Muscle layer of colon (tissue), 2 donors: ENCODE data around the gene SCRT2.
"Not testable (repeated sequence)": the region's sequence is repeated elsewhere in the genome, so short reads cannot be mapped to it uniquely, and the experiment has no call there.

Experiments used
- H3K27ac ChIP-seq: one replicate; pipeline ENCODE4 v1.7.0; 2013; ENCODE audit warnings: low read depth, mild to moderate bottlenecking, low read length, moderate library complexity
- H3K27me3 ChIP-seq, 2 donors: one replicate each; pipeline ENCODE4 v1.7.0; 2013; ENCODE audit warnings: low read length in 2 of 2, mild to moderate bottlenecking in 2 of 2; ENCODE audit not compliant: insufficient read depth in 2 of 2, control insufficient read depth in 1 of 2
- H3K36me3 ChIP-seq: one replicate; pipeline ENCODE4 v1.7.0; 2013; ENCODE audit warnings: mild to moderate bottlenecking, low read length; ENCODE audit not compliant: insufficient read depth
- H3K4me1 ChIP-seq: one replicate; pipeline ENCODE4 v1.7.0; 2013; ENCODE audit warnings: mild to moderate bottlenecking, low read length; ENCODE audit not compliant: insufficient read depth
- H3K4me3 ChIP-seq, 2 donors: one replicate each; pipeline ENCODE4 v1.7.0; 2013; ENCODE audit warnings: low read length in 2 of 2, low read depth in 1 of 2, mild to moderate bottlenecking in 1 of 2, moderate library complexity in 1 of 2
- H3K9ac ChIP-seq: one replicate; pipeline ENCODE4 v1.7.0; 2013; ENCODE audit warnings: low read length
- H3K9me3 ChIP-seq: one replicate; pipeline ENCODE4 v1.7.0; 2013; ENCODE audit warnings: mild to moderate bottlenecking, low read length
- donor health status: abdominal sarcoma.
- donor health status: Adenocarcinoma of cecum.

The SCRT2 gene

GRCh38 chr20:675453-676314, at the start of gene SCRT2:
Gene SCRT2, minus strand, starts transcription at chr20:675802. Its CDS starts 201 bp downstream, at chr20:675601.
- Histone ChIP-seq H3K4me3 (no peak within 1 kb of the TSS), H3K36me3 (no peaks in the 10 kb centered on the region), H3K9ac (no peak within 1 kb of the TSS), H3K4me1 (peaks cover 13% of the 10 kb centered on the region), H3K9me3 (no peaks in the 10 kb centered on the region), H3K27ac (no peak within 1 kb of the TSS), H3K27me3 (peaks cover 30 to 66% of the 10 kb centered on the region in 2 donors)

GRCh38 chr20:724797-725196, 49.2 kb upstream of the SCRT2 start:
- not testable (repeated sequence) for H3K9ac ChIP-seq, H3K36me3 ChIP-seq, H3K4me1 ChIP-seq, H3K9me3 ChIP-seq, H3K4me3 ChIP-seq, H3K27ac ChIP-seq
- H3K27me3 ChIP-seq = peaks cover 5 to 36% of the 10 kb centered on the region in 2 donors

DNA sequence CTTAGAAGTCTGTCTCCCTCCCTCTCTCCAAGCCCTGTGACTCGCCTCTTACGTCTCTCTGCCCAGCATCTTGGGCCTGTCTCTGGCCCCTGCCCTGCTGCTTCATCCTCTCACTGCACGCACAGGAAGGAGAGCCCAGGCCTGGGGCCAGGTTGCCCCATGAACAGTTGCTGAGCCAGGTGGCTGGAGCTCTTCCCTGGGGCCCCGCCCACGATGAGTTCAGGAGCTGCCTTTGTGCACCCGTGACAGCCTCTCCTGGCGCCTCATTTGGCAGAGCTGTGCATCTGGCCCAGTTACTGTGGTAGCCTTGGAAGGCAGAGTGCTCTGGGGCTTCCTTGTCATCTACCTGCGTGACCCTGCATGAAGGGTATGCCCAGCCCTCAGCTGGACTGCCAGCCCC, 48.2 kb upstream of the SCRT2 start:
- Histone ChIP-seq H3K4me3 (no peak overlapping the region), H3K4me1 (no peaks in the 10 kb centered on the region), H3K36me3 (no peaks in the 10 kb centered on the region), H3K9me3 (no peaks in the 10 kb centered on the region), H3K27ac (no peak overlapping the region), H3K27me3 (peaks cover under 1 to 35% of the 10 kb centered on the region in 2 donors), H3K9ac (no peak overlapping the region)

DNA sequence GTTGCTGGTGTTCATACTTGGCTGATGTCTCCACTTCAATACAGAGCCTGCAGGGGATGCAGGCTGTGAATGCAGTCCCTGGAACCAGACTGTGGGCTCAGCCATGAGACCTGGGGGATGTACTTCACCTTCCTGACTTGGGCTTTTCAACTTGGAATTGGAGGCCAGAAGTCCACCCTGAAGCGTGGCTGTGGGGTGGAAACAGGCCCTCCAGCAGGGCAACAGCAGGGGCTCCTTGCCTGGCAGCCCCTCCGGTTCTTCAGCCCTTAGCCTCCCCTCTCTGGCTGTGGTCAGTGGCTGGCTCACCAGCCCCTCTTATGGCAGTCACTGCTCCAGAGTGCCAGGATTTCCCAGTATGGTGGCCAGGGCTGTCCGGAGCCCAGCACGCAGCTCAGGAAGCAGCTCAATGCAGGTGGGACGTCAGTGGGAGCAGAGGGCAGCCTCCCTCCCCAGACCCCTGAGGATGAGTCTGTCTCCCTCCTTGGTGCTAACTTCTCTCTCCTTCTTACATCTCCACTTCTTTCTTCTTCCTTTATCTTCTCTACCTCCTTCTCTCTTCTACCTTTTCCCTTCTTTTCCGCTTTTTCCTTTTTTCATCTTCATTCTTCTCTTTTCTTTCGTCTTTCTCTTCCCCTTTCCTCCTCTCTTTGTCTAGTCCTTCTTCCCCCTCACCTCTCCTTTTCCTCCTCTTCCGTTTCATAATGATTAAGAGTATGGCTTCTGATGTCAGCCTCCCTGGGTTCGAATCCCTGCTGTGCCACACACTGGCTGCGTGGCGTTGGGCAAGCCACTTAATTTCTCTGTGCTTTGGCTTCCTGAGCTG, 47.4 kb upstream of the SCRT2 start:
- Histone ChIP-seq H3K4me3 (no peak overlapping the region), H3K27ac (no peak overlapping the region), H3K27me3 (peaks cover 0 to 27% of the 10 kb centered on the region in 2 donors), H3K4me1 (no peaks in the 10 kb centered on the region), H3K36me3 (no peaks in the 10 kb centered on the region), H3K9me3 (no peaks in the 10 kb centered on the region), H3K9ac (no peak overlapping the region)

- Histone ChIP-seq H3K27ac (no peak overlapping the region), H3K36me3 (no peaks in the 10 kb centered on the region), H3K27me3 (peaks cover 0 to 24% of the 10 kb centered on the region in 2 donors), H3K4me1 (no peaks in the 10 kb centered on the region), H3K4me3 (no peak overlapping the region), H3K9me3 (no peaks in the 10 kb centered on the region), H3K9ac (no peak overlapping the region)
These were observed 46.3 kb upstream of the SCRT2 start for GRCh38 chr20:721876-722275.

- Histone ChIP-seq H3K4me1 (no peaks in the 10 kb centered on the region), H3K4me3 (no peak overlapping the region), H3K9me3 (no peaks in the 10 kb centered on the region), H3K27ac (no peak overlapping the region), H3K36me3 (no peaks in the 10 kb centered on the region), H3K27me3 (peaks cover 0 to 15% of the 10 kb centered on the region in 2 donors), H3K9ac (no peak overlapping the region)
These were observed 44.2 kb upstream of the SCRT2 start for GRCh38 chr20:719816-720215.

DNA sequence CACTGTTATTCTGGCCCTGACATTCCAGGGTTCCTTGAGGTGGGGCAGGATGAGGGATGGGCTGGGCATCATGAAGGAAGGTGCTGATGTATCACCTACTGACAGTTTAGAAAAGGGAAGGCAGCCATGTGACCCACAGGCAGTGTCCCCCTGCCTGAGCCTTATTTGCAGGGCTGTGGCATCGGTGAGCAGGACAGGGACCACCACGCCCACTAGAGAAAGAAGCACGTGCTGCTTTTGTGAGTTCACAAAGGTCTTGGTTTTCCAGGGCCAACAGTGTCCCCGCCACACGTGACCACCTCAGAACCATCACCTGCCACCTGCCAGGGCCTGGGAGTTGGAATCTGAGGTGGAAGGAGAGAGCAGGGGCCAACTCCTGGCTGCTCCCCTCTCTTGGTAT, 43.5 kb upstream of the SCRT2 start:
- Histone ChIP-seq H3K4me3 (no peak overlapping the region), H3K4me1 (no peaks in the 10 kb centered on the region), H3K9me3 (no peaks in the 10 kb centered on the region), H3K27ac (no peak overlapping the region), H3K27me3 (peaks cover 0 to 14% of the 10 kb centered on the region in 2 donors), H3K36me3 (no peaks in the 10 kb centered on the region), H3K9ac (no peak overlapping the region)

GRCh38 chr20:717832-718231, 42.2 kb upstream of the SCRT2 start:
- Histone ChIP-seq H3K27me3 (peaks cover 0 to 7% of the 10 kb centered on the region in 2 donors), H3K9ac (no peak overlapping the region), H3K36me3 (no peaks in the 10 kb centered on the region), H3K4me1 (no peaks in the 10 kb centered on the region), H3K4me3 (no peak overlapping the region), H3K9me3 (no peaks in the 10 kb centered on the region), H3K27ac (no peak overlapping the region)

- H3K9ac ChIP-seq = no peak overlapping the region
- H3K27ac ChIP-seq = no peak overlapping the region
- H3K27me3 ChIP-seq = peaks cover 0 to 7% of the 10 kb centered on the region in 2 donors
- H3K9me3 ChIP-seq = no peaks in the 10 kb centered on the region
- no peak overlapping the region for H3K4me3 ChIP-seq
- H3K36me3 ChIP-seq = no peaks in the 10 kb centered on the region
- no peaks in the 10 kb centered on the region for H3K4me1 ChIP-seq
These were observed 41.7 kb upstream of the SCRT2 start for GRCh38 chr20:717271-717670.

GRCh38 chr20:714453-714852, 38.9 kb upstream of the SCRT2 start:
- no peaks in the 10 kb centered on the region for H3K4me1 ChIP-seq
- no peaks in the 10 kb centered on the region for H3K36me3 ChIP-seq
- H3K9ac ChIP-seq = no peak overlapping the region
- H3K4me3 ChIP-seq = no peak overlapping the region
- peaks cover 14 to 19% of the 10 kb centered on the region in 2 donors for H3K27me3 ChIP-seq
- no peak overlapping the region for H3K27ac ChIP-seq
- H3K9me3 ChIP-seq = no peaks in the 10 kb centered on the region

- peaks cover 22 to 34% of the 10 kb centered on the region in 2 donors for H3K27me3 ChIP-seq
- no peaks in the 10 kb centered on the region for H3K4me1 ChIP-seq
These were observed 36.0 kb upstream of the SCRT2 start for GRCh38 chr20:711576-711975.

More at GRCh38 chr20:711576-711975, 36.0 kb upstream of the SCRT2 start:
- Histone ChIP-seq H3K9me3 (peaks cover 7% of the 10 kb centered on the region), H3K27ac (no peak overlapping the region), H3K9ac (no peak overlapping the region), H3K4me3 (no peak overlapping the region), H3K36me3 (no peaks in the 10 kb centered on the region)
